Testis (tissue), 3 donors: ENCODE results near the gene SLC4A8. TPM values are rescaled to one million over a fixed set of nuclear protein-coding genes. Genes with fewer than 3 reads are reported as not detected.

Source experiments
- DNase-seq: peaks from one replicate; pipeline ENCODE4 v3.0.0-alpha.2; 2019
- H3K27ac ChIP-seq, 2 donors: fragments of 200-600 bp; sonication (generic); one replicate each; pipeline ENCODE4 v1.5.1; 2019
- H3K27me3 ChIP-seq: fragments of 200-600 bp; sonication (generic); one replicate; pipeline ENCODE4 v1.5.1; 2019
- H3K36me3 ChIP-seq: fragments of 200-600 bp; sonication (generic); one replicate; pipeline ENCODE4 v1.5.1; 2017; ENCODE audit warnings: low read depth; ENCODE audit errors: missing control alignments
- H3K4me1 ChIP-seq: fragments of 200-600 bp; sonication (generic); one replicate; pipeline ENCODE4 v1.5.1; 2019
- H3K4me3 ChIP-seq, 2 donors: fragments of 200-600 bp; sonication (generic); one replicate each; pipeline ENCODE4 v1.5.1; 2017 to 2019
- H3K9me3 ChIP-seq: fragments of 200-600 bp; sonication (generic); one replicate; pipeline ENCODE4 v1.5.1; 2017
- CTCF ChIP-seq, 3 experiments: fragments of 450-650 bp in 2 of 3; fragments of 200-600 bp in 1 of 3; sonication (generic) in 1 of 3; IDR thresholded peaks; one replicate each; pipeline ENCODE4 v1.5.1; 2016 to 2019; ENCODE audit warnings: antibody characterized with exemption in 3 of 3, mild to moderate bottlenecking in 2 of 3, moderate library complexity in 1 of 3
- POLR2A ChIP-seq: fragments of 450-650 bp; IDR thresholded peaks from one replicate; pipeline ENCODE4 v1.6.1; 2017; ENCODE audit warnings: antibody characterized with exemption, mild to moderate bottlenecking, moderate library complexity
- WGBS, 2 donors: methylation state at CpG; one replicate each; pipeline ENCODE4 v1.1.5; 2018; 5-methylcytosine and 5-hydroxymethylcytosine counted together
- intact Hi-C: fragments of 100-400 bp; cut with DNase I; formaldehyde crosslinking; loops from one replicate; pipeline ENCODE4 v1.15.1; 2023; ENCODE audit warnings: low total_unique reads
- polyA plus RNA-seq: library from polyadenylated mRNA; stranded (reverse); fragments of 350-450 nt; fragmentation: Illumina TruSeq; extraction: RNeasy Lipid Tissue Mini Kit (QIAGEN cat#74804); gene quantifications from one replicate; pipeline ENCODE4 v1.2.3, GENCODE V29; 2014; ENCODE audit warnings: low read depth, low replicate concordance; ENCODE audit not compliant: insufficient read depth
- total RNA-seq, 2 donors: library from RNA; depleted of rRNA; stranded (reverse); fragments of >200 nt; gene quantifications; one replicate each; pipeline ENCODE4 v1.2.3, GENCODE V29; 2016

The SLC4A8 gene
- total and polyA plus RNA-seq, 3 donors from 2014 or later: 52.7 to 78.6 (median 63.7) TPM

GRCh38 chr12:51536159-51536558 is 111.5 kb downstream of the SLC4A8 start:
- Histone ChIP-seq H3K27me3 (no peaks in the 10 kb centered on the region), H3K4me1 (no peaks in the 10 kb centered on the region), H3K27ac (no peak overlapping the region), H3K4me3 (no peak overlapping the region), H3K9me3 (no peaks in the 10 kb centered on the region), H3K36me3 (no peaks in the 10 kb centered on the region)
- no peak for DNase-seq
- intact Hi-C loops: no loop called here
- TF ChIP-seq CTCF (IDR thresholded peaks at IDR 0.05) (no peak), POLR2A (no peak)
- WGBS, 2 donors: 82 to 86% methylated on average over 3 of the region's 3 CpGs

GRCh38 chr12:51538149-51538548 is 113.5 kb downstream of the SLC4A8 start:
- Histone ChIP-seq H3K27me3 (no peaks in the 10 kb centered on the region), H3K4me3 (no peak overlapping the region), H3K36me3 (no peaks in the 10 kb centered on the region), H3K27ac (no peak overlapping the region), H3K9me3 (no peaks in the 10 kb centered on the region), H3K4me1 (no peaks in the 10 kb centered on the region)
- DNase-seq: no peak
- intact Hi-C loops: no loop called here
- WGBS, 2 donors: 90 to 92% methylated on average over 8 of the region's 8 CpGs
- TF ChIP-seq POLR2A (no peak), CTCF (IDR thresholded peaks at IDR 0.05) (no peak)

- Histone ChIP-seq H3K4me1 (no peaks in the 10 kb centered on the region), H3K4me3 (no peak overlapping the region), H3K36me3 (no peaks in the 10 kb centered on the region), H3K9me3 (no peaks in the 10 kb centered on the region), H3K27me3 (no peaks in the 10 kb centered on the region), H3K27ac (no peak overlapping the region)
- no peak for DNase-seq
- TF ChIP-seq POLR2A (no peak), CTCF (IDR thresholded peaks at IDR 0.05) (no peak)
- 92% methylated on average over 5 to 8 of the region's 8 CpGs for WGBS, 2 donors
- intact Hi-C loops: no loop called here
Observed at GRCh38 chr12:51538599-51538998, 114.0 kb downstream of the SLC4A8 start.

GRCh38 chr12:51540996-51541395 is 116.4 kb downstream of the SLC4A8 start:
- no peaks in the 10 kb centered on the region for H3K36me3 ChIP-seq
- no peak for DNase-seq
- H3K27ac ChIP-seq: no peak overlapping the region
- TF ChIP-seq POLR2A: no peak
- TF ChIP-seq CTCF (IDR thresholded peaks at IDR 0.05): no peak
- H3K4me1 ChIP-seq: no peaks in the 10 kb centered on the region
- no peak overlapping the region for H3K4me3 ChIP-seq
- WGBS, 2 donors: 85 to 86% methylated on average over 4 of the region's 4 CpGs
- intact Hi-C loops: no loop called here
- H3K27me3 ChIP-seq: no peaks in the 10 kb centered on the region
- H3K9me3 ChIP-seq: no peaks in the 10 kb centered on the region

GRCh38 chr12:51546097-51546496 is 121.5 kb downstream of the SLC4A8 start:
- Histone ChIP-seq H3K27ac (no peak overlapping the region), H3K4me1 (no peaks in the 10 kb centered on the region), H3K36me3 (no peaks in the 10 kb centered on the region), H3K27me3 (no peaks in the 10 kb centered on the region), H3K9me3 (no peaks in the 10 kb centered on the region), H3K4me3 (no peak overlapping the region)
- TF ChIP-seq POLR2A (no peak), CTCF (IDR thresholded peaks at IDR 0.05) (no peak)
- no peak for DNase-seq
- intact Hi-C loops: no loop called here
